SIG-M5 (cell line): ENCODE results near the gene DYNC2I2.
A peak's percentile ranks its signal among the peaks of the same experiment; 100 is the strongest.
"Not testable (repeated sequence)": the region's sequence is repeated elsewhere in the genome, so short reads cannot be mapped to it uniquely, and the experiment has no call there.

Experiments
- DNase-seq: peaks from one replicate; lab custom pipeline; 2025; lab: John Stamatoyannopoulos, UW

DYNC2I2 gene

GRCh38 chr9:128656416-128657343 lies at the start of gene DYNC2I2:
Gene DYNC2I2, minus strand, starts transcription at chr9:128656847. Its CDS starts 121 bp downstream, at chr9:128656726.
- peak; percentile 10 for DNase-seq

- no peak for DNase-seq
Observed at GRCh38 chr9:128706045-128706444, 49.4 kb upstream of the DYNC2I2 start.

- no peak for DNase-seq
Observed at GRCh38 chr9:128705051-128705965, 48.7 kb upstream of the DYNC2I2 start.

GRCh38 chr9:128704356-128704670 lies 47.7 kb upstream of the DYNC2I2 start:
- no peak for DNase-seq

- no peak for DNase-seq
Observed at GRCh38 chr9:128703616-128704355, 47.1 kb upstream of the DYNC2I2 start.

- DNase-seq, result no peak
Observed at GRCh38 chr9:128702949-128703615, 46.4 kb upstream of the DYNC2I2 start.

- DNase-seq, result no peak
Observed at GRCh38 chr9:128702445-128702948, 45.9 kb upstream of the DYNC2I2 start, which contains the start of gene PKN3. Gene PKN3, plus strand, starts transcription at chr9:128702503. Its CDS starts 413 bp downstream, at chr9:128702916.

GRCh38 chr9:128701227-128701854 lies 44.7 kb upstream of the DYNC2I2 start:
- no peak for DNase-seq

- DNase-seq, result not testable (repeated sequence)
Observed at GRCh38 chr9:128699096-128699795, 42.6 kb upstream of the DYNC2I2 start.

- no peak for DNase-seq
Observed at GRCh38 chr9:128696923-128697707, 40.5 kb upstream of the DYNC2I2 start.

- no peak for DNase-seq
Observed at GRCh38 chr9:128694344-128694743, 37.7 kb upstream of the DYNC2I2 start.

- DNase-seq, result not testable (repeated sequence)
Observed at GRCh38 chr9:128693738-128694137, 37.1 kb upstream of the DYNC2I2 start.

- DNase-seq, result no peak
Observed at GRCh38 chr9:128690684-128691034, 34.0 kb upstream of the DYNC2I2 start.

- DNase-seq, result no peak
Observed at GRCh38 chr9:128689820-128690683, 33.4 kb upstream of the DYNC2I2 start.

GRCh38 chr9:128689293-128689774 lies 32.7 kb upstream of the DYNC2I2 start:
- DNase-seq, result no peak

- DNase-seq, result peak; percentile 28
Observed at GRCh38 chr9:128688501-128689292, 32.0 kb upstream of the DYNC2I2 start, which contains the start of gene SET. Gene SET, plus strand, starts transcription at chr9:128689222. Its CDS starts 361 bp downstream, at chr9:128689583.

GRCh38 chr9:128687453-128687852 lies 30.8 kb upstream of the DYNC2I2 start:
- DNase-seq, result no peak
